Kidney (tissue), 14 donors: Measurements from ENCODE around the gene RASA3. TPM values are rescaled to one million over a fixed set of nuclear protein-coding genes. Genes with fewer than 3 reads are reported as not detected.

Experiments
- DNase-seq, 5 donors: peaks; one replicate each; pipeline ENCODE4 v3.0.0-alpha.2; 2013 to 2020
- FAIRE-seq: peaks from 2 replicates; lab custom pipeline; 2012; peaks lifted over from hg19 to GRCh38; lab: Jason Lieb, UNC
- H3K27ac ChIP-seq, 2 donors: one replicate each; pipeline ENCODE4 v1.7.0; 2013; ENCODE audit warnings: low read depth in 2 of 2, low read length in 2 of 2, inconsistent platforms in 1 of 2
- H3K27me3 ChIP-seq: one replicate; pipeline ENCODE4 v1.7.1; 2013; ENCODE audit warnings: low read length, inconsistent platforms; ENCODE audit not compliant: control insufficient read depth, insufficient read depth
- H3K36me3 ChIP-seq, 3 donors: one replicate each; pipeline versions ENCODE4 v1.7.0 to v1.7.1; 2013; ENCODE audit warnings: low read length in 3 of 3, control low read depth in 1 of 3, inconsistent platforms in 1 of 3; ENCODE audit not compliant: insufficient read depth in 3 of 3, control insufficient read depth in 2 of 3
- H3K4me1 ChIP-seq, 3 donors: one replicate each; pipeline versions ENCODE4 v1.7.0 to v1.7.1; 2013; ENCODE audit warnings: low read length in 3 of 3, inconsistent platforms in 1 of 3, low read depth in 1 of 3; ENCODE audit not compliant: control insufficient read depth in 2 of 3, insufficient read depth in 2 of 3
- H3K4me3 ChIP-seq, 3 donors: one replicate each; pipeline versions ENCODE4 v1.7.0 to v1.8.1; 2013; ENCODE audit warnings: low read length in 3 of 3, control low read depth in 1 of 3, inconsistent platforms in 1 of 3
- H3K9ac ChIP-seq, 3 donors: one replicate each; pipeline versions ENCODE4 v1.7.0 to v1.7.1; 2013; ENCODE audit warnings: low read length in 3 of 3, control low read depth in 1 of 3, inconsistent platforms in 1 of 3
- H3K9me3 ChIP-seq, 3 donors: one replicate each; pipeline versions ENCODE4 v1.7.0 to v1.7.1; 2013; ENCODE audit warnings: low read length in 3 of 3, control low read depth in 1 of 3, inconsistent platforms in 1 of 3; ENCODE audit not compliant: control insufficient read depth in 2 of 3, insufficient read depth in 1 of 3
- CTCF ChIP-seq: IDR thresholded peaks from 3 replicates; pipeline ENCODE4 v1.5.1; 2012; ENCODE audit warnings: mild to moderate bottlenecking, moderate library complexity, borderline replicate concordance; ENCODE audit not compliant: insufficient read depth; ENCODE audit errors: extremely low read depth
- intact Hi-C: fragments of 100-400 bp; cut with DNase I; formaldehyde crosslinking; loops from one replicate; pipeline ENCODE4 v1.11.1; 2022
- polyA plus RNA-seq: library from polyadenylated mRNA; stranded (reverse); fragments of 350-450 nt; fragmentation: Illumina TruSeq; extraction: RNeasy Lipid Tissue Mini Kit (QIAGEN cat#74804); gene quantifications from one replicate; pipeline ENCODE4 v1.2.3, GENCODE V29; 2014; ENCODE audit warnings: low read depth, low replicate concordance; ENCODE audit not compliant: insufficient read depth
- total RNA-seq: library from RNA; stranded (reverse); fragmentation: NEBNext Ultra II Directional; extraction: Animal tissue kit (Norgen Biotek cat#: 25700); gene quantifications from one replicate; pipeline ENCODE4 v1.2.1, GENCODE V29; 2021
- donor health status: control.
- donor health status: control.
- donor health status: control.
- donor health status: control.
- donor health status: control.
- donor health status: DM: yes; HTN: yes; CAD: no.
- donor health status: Normal renal cell carcinoma (clear cell type).

RASA3 gene
- total and polyA plus RNA-seq, 2 donors from 2014 or later, result 4.2 to 28.8 TPM

DNA sequence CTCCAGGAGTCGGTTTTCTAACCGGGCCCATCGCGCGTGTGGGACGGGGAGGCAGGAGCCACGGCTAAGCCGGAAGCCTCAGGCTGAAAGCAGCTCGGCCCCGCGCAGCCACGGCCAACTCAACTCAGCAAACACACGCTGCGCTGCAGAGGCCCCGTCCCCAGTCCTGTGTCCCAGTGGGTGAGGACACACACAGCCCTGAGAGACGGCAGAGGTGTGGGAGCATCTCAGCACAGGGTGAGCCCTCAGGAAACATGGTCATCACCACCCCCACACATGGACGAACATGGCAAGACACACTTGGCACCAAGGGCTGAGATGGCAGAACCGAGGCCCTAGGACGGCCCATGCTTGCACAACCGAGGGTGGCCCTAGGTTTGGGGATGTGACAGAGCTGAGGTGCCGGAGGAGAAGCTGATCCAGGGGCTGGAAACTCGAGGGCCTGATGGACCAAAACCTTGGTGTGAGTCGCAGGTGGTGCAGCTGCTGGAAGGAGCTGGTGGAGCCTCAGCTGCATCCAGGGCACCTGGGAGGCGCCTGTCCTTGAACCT is 129.6 kb downstream of the RASA3 start:
- H3K27me3 ChIP-seq, result no peaks in the 10 kb centered on the region
- no peaks in the 10 kb centered on the region for H3K36me3 ChIP-seq
- no peak overlapping the region for H3K4me3 ChIP-seq
- no peak for TF ChIP-seq CTCF
- DNase-seq (peak in 1 of 5 donors; percentile 61), FAIRE-seq (no peak)
- H3K27ac ChIP-seq, result no peak overlapping the region
- intact Hi-C loops, result no loop called here
- H3K4me1 ChIP-seq, result peaks cover 0 to 6% (median 0%) of the 10 kb centered on the region in 3 donors
- no peak overlapping the region for H3K9ac ChIP-seq
- H3K9me3 ChIP-seq, result no peaks in the 10 kb centered on the region

DNA sequence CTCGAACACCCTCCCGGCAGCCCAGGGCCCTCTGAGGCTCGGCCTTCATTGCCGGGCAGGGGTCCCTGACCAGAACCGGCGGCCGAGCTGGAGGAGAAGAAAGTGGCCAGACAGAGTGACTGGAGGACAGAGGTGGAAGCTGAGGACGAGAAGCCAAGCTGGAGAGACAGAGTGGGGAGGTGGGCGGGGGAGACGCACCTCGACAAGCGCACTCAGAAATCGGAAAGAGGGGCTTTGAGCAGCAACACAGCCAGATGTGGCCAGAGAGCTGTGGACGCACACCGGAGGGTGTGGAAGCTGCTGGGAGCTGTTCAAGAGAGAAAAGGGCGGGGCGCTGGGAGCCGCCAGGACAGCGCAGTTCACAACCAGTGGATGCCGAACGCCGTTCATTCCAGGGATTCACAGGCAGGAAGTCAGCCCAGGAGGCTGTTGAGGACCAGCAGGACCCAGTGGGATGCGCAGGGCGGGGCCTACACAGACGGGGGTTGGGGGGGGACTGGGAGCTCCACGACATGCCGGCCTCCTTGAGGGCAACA is 130.3 kb downstream of the RASA3 start:
- no peak for TF ChIP-seq CTCF
- intact Hi-C loops, result no loop called here
- FAIRE-seq (no peak), DNase-seq (peak in 1 of 5 donors; percentile 56)
- no peaks in the 10 kb centered on the region for H3K9me3 ChIP-seq
- peaks cover 0 to 8% (median 0%) of the 10 kb centered on the region in 3 donors for H3K4me1 ChIP-seq
- H3K27me3 ChIP-seq, result no peaks in the 10 kb centered on the region
- H3K27ac ChIP-seq, result no peak overlapping the region
- no peak overlapping the region for H3K4me3 ChIP-seq
- no peak overlapping the region for H3K9ac ChIP-seq
- no peaks in the 10 kb centered on the region for H3K36me3 ChIP-seq

GRCh38 chr13:114001331-114002008 is 131.0 kb downstream of the RASA3 start:
- peaks cover 0 to 8% (median 0%) of the 10 kb centered on the region in 3 donors for H3K4me1 ChIP-seq
- H3K27me3 ChIP-seq, result no peaks in the 10 kb centered on the region
- DNase-seq, result peak in 1 of 5 donors; percentile 76
- no peak overlapping the region for H3K27ac ChIP-seq
- no peaks in the 10 kb centered on the region for H3K36me3 ChIP-seq
- no peak overlapping the region for H3K9ac ChIP-seq
- H3K9me3 ChIP-seq, result no peaks in the 10 kb centered on the region
- intact Hi-C loops, result no loop called here
- H3K4me3 ChIP-seq, result no peak overlapping the region
- no peak for FAIRE-seq
- TF ChIP-seq CTCF, result no peak
